ENCODE results near the gene ZNF680. TPM values are rescaled to one million over a fixed set of nuclear protein-coding genes. Genes with fewer than 3 reads are reported as not detected.
"Not testable (repeated sequence)": the region's sequence is repeated elsewhere in the genome, so short reads cannot be mapped to it uniquely, and the experiment has no call there.

ZNF680 gene
- total RNA-seq, 2 donors from 2014 or later, result 9.6 to 21.5 TPM

DNA sequence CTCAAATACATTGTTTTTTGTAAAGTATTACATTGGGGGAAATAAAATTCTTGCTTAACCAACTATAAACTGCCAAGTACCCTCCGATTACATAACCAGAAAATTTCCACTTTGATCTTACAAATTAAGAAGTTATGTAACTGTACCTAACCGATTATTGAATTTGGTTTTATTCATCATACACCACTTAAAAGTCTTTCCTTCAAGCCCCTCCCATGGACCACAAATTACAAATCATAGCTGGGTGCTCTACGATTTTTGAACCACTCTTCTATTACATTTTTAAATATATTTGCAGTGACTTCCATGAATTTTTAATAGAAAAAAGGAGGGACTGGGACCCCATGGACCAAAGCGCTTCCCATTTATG, 630 bp downstream of the ZNF680 start:
- H3K9me3 ChIP-seq, result no peaks in the 10 kb centered on the region
- TF ChIP-seq, protein P1, sequence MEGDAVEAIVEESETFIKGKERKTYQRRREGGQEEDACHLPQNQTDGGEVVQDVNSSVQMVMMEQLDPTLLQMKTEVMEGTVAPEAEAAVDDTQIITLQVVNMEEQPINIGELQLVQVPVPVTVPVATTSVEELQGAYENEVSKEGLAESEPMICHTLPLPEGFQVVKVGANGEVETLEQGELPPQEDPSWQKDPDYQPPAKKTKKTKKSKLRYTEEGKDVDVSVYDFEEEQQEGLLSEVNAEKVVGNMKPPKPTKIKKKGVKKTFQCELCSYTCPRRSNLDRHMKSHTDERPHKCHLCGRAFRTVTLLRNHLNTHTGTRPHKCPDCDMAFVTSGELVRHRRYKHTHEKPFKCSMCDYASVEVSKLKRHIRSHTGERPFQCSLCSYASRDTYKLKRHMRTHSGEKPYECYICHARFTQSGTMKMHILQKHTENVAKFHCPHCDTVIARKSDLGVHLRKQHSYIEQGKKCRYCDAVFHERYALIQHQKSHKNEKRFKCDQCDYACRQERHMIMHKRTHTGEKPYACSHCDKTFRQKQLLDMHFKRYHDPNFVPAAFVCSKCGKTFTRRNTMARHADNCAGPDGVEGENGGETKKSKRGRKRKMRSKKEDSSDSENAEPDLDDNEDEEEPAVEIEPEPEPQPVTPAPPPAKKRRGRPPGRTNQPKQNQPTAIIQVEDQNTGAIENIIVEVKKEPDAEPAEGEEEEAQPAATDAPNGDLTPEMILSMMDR (IDR thresholded peaks at IDR 0.05), result no peak
- H3K27me3 ChIP-seq, result no peaks in the 10 kb centered on the region
- H3K27ac ChIP-seq, result peak overlapping the region; percentile 88 to 93
- H3K4me3 ChIP-seq, result peak overlapping the region; percentile 67 to 79
- H3K4me1 ChIP-seq, result peaks cover 0 to 41% of the 10 kb centered on the region in 2 donors
- no peak for DNase-seq (ENCODE audit: low spot score)
- H3K36me3 ChIP-seq, result no peaks in the 10 kb centered on the region

DNA sequence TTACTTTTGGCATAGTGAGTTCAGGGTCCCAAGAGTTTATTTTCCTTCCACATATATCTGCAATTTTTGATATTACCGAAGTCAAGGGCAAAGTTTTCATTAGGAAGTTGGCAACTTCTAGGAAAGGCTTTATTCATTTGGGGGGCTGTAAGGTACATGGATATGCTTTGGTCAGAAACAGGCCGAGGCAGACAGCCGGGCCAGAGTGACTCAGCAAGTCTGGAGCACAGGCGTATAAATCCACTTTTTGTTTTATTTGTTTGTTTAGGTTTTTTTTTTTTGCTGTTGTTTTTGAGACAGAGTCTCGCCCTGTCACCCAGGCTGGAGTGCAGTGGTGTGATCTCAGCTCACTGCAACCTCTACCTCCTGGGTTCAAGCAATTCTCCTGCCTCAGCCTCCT, 3.7 kb downstream of the ZNF680 start:
- TF ChIP-seq, protein P1 (IDR thresholded peaks at IDR 0.05), result no peak
- no peak for DNase-seq (ENCODE audit: low spot score)

DNA sequence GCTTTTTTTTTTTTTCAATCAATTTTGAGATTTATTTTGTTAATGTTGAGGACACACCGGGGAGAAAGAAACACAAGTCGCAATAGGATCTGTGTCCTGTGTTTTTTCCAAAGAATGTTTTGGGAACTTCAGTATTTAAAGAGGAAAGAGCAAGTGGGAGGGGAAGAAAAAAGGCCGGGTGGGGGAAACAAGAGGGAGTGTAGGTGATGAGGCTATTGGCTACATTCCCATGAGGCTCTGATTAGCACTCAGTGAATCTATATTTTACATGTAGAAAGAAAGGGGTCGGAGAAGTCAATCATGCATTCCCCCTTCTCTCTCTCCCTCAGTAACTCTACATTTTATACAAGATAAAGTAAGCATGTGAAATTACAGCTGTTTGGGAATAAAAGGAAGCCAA, 4.1 kb downstream of the ZNF680 start:
- Histone ChIP-seq H3K36me3 (no peaks in the 10 kb centered on the region), H3K27ac (peak overlapping the region; percentile 78 to 85), H3K4me1 (peaks cover 0 to 41% of the 10 kb centered on the region in 2 donors), H3K27me3 (no peaks in the 10 kb centered on the region), H3K9me3 (no peaks in the 10 kb centered on the region), H3K4me3 (peak overlapping the region in 1 of 2 donors; percentile 21)
- DNase-seq (ENCODE audit: low spot score), result no peak
- TF ChIP-seq, protein P1 (IDR thresholded peaks at IDR 0.05), result no peak

More for the DNA sequence above, 3.7 kb downstream of the ZNF680 start:
- Histone ChIP-seq H3K27ac (peak overlapping the region; percentile 78 to 85), H3K9me3 (no peaks in the 10 kb centered on the region), H3K27me3 (no peaks in the 10 kb centered on the region), H3K4me1 (peaks cover 0 to 41% of the 10 kb centered on the region in 2 donors), H3K4me3 (peak overlapping the region in 1 of 2 donors; percentile 21), H3K36me3 (no peaks in the 10 kb centered on the region)

DNA sequence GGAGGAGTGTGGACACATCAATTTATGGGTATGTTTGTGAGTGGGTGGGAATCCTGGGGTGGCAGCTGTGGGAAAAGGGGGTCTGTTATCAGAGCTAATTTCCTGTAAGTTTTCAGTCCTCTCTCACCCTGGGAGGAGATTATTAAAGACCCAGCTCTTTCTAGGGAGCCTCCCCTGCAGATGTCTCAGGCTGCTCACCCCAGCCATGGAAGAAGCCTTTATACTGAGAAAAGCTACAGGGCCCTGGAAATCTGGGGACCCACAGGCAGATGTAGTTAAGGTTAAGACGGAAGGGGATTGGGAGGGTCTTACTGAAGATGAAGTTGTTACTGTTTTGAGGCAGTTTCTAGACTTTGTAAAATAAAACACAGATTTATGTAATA, 4.6 kb downstream of the ZNF680 start:
- Histone ChIP-seq H3K27ac (peak overlapping the region; percentile 78 to 85), H3K9me3 (no peaks in the 10 kb centered on the region), H3K27me3 (no peaks in the 10 kb centered on the region), H3K4me3 (no peak overlapping the region), H3K36me3 (no peaks in the 10 kb centered on the region), H3K4me1 (peaks cover 0 to 41% of the 10 kb centered on the region in 2 donors)
- TF ChIP-seq, protein P1 (IDR thresholded peaks at IDR 0.05), result no peak
- no peak for DNase-seq (ENCODE audit: low spot score)

DNA sequence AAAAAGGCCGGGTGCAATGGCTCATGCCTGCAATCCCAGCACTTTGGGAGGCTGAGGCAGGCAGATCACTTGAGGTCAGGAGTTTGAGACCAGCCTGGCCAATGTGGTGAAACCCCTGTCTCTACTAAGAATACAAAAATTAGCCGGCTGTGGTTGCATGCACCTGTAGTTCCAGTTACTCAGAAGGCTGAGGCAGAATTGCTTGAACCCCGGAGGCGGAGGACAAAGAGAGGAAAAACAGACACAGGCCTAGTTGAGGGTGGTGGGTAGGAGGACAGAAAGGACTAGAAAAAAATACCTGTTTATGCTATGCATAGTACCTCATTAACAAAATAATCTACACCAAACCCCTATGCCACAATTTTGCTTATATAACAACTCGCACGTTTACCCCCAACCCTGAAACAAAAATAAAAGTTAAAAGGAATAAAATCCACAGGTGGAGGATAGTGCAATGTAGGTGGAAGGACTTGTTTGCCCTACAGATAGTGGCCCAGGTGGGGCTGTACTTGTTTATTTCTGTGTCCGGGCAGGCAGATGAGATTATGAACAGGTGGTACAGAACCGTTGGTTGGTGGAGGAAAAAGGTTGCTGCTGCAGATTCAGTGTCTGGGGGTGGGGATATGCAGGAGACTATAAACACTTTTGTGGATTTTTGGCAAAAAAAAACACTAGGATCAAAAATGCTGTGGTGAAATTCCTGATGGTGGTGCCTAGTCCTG, 5.1 kb downstream of the ZNF680 start:
- Histone ChIP-seq H3K4me1 (peaks cover 0 to 41% of the 10 kb centered on the region in 2 donors), H3K27me3 (no peaks in the 10 kb centered on the region), H3K27ac (peak overlapping the region; percentile 78 to 85), H3K9me3 (no peaks in the 10 kb centered on the region), H3K4me3 (no peak overlapping the region), H3K36me3 (no peaks in the 10 kb centered on the region)
- DNase-seq (ENCODE audit: low spot score), result no peak
- TF ChIP-seq, protein P1 (IDR thresholded peaks at IDR 0.05), result no peak

DNA sequence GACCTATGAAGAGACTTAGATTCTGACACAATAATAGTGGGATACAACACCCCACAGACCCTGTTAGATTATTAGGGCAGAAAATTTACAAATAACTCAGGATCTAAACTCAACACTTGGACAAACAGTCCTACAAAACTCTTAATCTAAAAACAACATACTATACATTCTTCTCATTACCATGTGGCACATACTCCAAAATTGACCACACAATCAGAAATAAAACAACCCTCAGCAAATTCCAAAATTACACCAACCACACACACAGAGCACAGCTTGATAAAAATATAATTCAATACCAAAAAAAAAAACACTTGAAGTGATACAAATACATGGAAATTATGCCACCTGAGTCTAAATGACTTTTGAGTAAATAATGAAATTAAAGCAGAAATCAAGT, 7.8 kb downstream of the ZNF680 start:
- DNase-seq (ENCODE audit: low spot score), result no peak
- no peaks in the 10 kb centered on the region for H3K36me3 ChIP-seq
- no peaks in the 10 kb centered on the region for H3K27me3 ChIP-seq
- peak overlapping the region in 1 of 2 donors; percentile 62 for H3K27ac ChIP-seq
- H3K4me3 ChIP-seq, result no peak overlapping the region
- TF ChIP-seq, protein P1 (IDR thresholded peaks at IDR 0.05), result no peak
- no peaks in the 10 kb centered on the region for H3K9me3 ChIP-seq
- H3K4me1 ChIP-seq, result peaks cover 0 to 46% of the 10 kb centered on the region in 2 donors

DNA sequence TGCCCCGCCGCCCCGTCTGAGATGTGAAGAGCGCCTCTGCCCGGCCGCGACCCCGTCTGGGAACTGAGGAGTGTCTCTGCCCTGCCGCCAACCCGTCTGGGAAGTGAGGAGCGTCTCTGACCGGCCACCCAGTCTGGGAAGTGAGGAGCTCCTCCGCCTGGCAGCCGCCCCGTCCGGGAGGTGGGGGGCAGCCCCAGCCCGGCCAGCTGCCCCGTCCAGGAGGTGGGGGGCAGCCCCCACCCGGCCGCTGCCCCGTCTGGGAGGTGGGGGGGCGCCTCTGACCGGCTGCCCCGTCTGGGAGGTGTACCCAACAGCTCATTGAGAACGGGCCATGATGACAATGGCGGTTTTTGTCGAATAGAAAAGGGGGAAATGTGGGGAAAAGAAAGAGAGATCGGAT, 8.7 kb downstream of the ZNF680 start:
- not testable (repeated sequence) for DNase-seq (ENCODE audit: low spot score); H3K27ac ChIP-seq
- H3K4me1 ChIP-seq, result peaks cover 0 to 37% of the 10 kb centered on the region in 2 donors

More for the DNA sequence above, 8.7 kb downstream of the ZNF680 start:
- not testable (repeated sequence) for H3K27me3 ChIP-seq, H3K36me3 ChIP-seq, H3K4me3 ChIP-seq, H3K9me3 ChIP-seq
